Muscle layer of colon (tissue), 2 donors: ENCODE results near the gene SLC6A8.
A peak's percentile ranks its signal among the peaks of the same experiment; 100 is the strongest.
"Not testable (repeated sequence)": the region's sequence is repeated elsewhere in the genome, so short reads cannot be mapped to it uniquely, and the experiment has no call there.

Experiments used
- H3K27ac ChIP-seq: one replicate; pipeline ENCODE4 v1.7.0; 2013; ENCODE audit warnings: low read depth, mild to moderate bottlenecking, low read length, moderate library complexity
- H3K27me3 ChIP-seq, 2 donors: one replicate each; pipeline ENCODE4 v1.7.0; 2013; ENCODE audit warnings: low read length in 2 of 2, mild to moderate bottlenecking in 2 of 2; ENCODE audit not compliant: insufficient read depth in 2 of 2, control insufficient read depth in 1 of 2
- H3K36me3 ChIP-seq: one replicate; pipeline ENCODE4 v1.7.0; 2013; ENCODE audit warnings: mild to moderate bottlenecking, low read length; ENCODE audit not compliant: insufficient read depth
- H3K4me1 ChIP-seq: one replicate; pipeline ENCODE4 v1.7.0; 2013; ENCODE audit warnings: mild to moderate bottlenecking, low read length; ENCODE audit not compliant: insufficient read depth
- H3K4me3 ChIP-seq, 2 donors: one replicate each; pipeline ENCODE4 v1.7.0; 2013; ENCODE audit warnings: low read length in 2 of 2, low read depth in 1 of 2, mild to moderate bottlenecking in 1 of 2, moderate library complexity in 1 of 2
- H3K9ac ChIP-seq: one replicate; pipeline ENCODE4 v1.7.0; 2013; ENCODE audit warnings: low read length
- H3K9me3 ChIP-seq: one replicate; pipeline ENCODE4 v1.7.0; 2013; ENCODE audit warnings: mild to moderate bottlenecking, low read length
- donor health status: abdominal sarcoma.
- donor health status: Adenocarcinoma of cecum.

Gene SLC6A8

DNA sequence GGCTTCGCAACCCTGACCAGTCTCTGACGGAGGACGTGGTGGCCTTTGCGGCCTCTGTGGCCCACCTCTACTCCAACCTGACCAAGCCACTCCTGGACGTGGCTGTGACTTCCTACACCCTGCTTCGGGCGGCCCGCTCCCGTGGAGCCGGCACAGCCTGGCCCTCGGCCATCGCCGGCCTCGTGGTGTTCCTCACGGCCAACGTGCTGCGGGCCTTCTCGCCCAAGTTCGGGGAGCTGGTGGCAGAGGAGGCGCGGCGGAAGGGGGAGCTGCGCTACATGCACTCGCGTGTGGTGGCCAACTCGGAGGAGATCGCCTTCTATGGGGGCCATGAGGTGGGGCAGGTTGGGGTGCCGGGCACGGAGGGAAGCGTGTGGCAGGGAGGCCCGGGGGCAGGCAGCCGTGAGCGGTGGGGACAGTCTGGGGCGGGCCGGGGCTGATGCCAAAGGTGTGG lies 38.1 kb downstream of the SLC6A8 start:
- Histone ChIP-seq H3K27me3 (no peaks in the 10 kb centered on the region), H3K36me3 (peaks cover 17% of the 10 kb centered on the region), H3K4me1 (peaks cover 33% of the 10 kb centered on the region), H3K9me3 (no peaks in the 10 kb centered on the region), H3K27ac (peak overlapping the region; percentile 82), H3K9ac (no peak overlapping the region), H3K4me3 (peak overlapping the region in 1 of 2 donors; percentile 43)

DNA sequence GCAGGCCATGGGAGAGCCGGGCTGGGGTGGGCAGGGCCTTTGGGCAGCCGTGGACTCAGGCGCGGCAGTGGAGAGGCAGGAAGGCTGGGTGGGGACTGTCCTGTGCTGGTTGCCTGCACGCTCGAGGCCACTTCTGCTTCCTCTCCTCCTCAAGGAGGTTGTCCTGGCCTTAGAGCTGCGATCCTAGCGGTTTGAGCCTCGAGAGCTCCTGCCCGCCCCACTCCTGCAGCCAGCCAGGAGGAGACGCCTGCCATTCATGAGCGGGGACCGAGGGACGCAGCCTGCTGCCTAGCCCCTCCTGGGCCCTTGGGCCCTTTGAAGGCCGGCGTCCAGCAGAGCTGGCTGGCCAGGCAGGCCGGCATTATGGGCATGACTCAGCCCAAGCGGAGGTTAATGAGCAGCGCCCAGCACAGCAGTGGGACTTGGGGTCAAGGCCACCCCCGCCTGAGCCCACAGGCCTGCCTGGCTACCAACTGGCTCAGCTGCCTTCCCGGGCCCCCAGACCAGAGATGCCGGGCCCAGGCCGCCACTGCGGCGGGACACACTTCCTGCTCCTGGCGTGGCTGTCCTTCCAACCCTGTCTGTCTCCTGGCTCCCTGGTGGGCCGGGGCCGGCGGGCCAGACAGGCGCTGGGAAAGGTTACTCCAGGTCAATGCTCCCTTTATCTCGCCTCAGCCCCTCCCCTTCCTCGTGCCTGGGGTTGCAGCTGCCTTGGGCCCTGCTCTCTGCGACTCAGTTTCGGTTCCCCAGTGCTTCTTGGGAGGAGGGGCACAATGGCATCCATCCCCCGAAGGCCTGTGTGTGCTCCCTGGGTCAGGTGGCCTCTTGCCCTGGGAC lies 38.8 kb downstream of the SLC6A8 start:
- H3K36me3 ChIP-seq: peaks cover 13% of the 10 kb centered on the region
- H3K27ac ChIP-seq: peak overlapping the region; percentile 72
- no peak overlapping the region for H3K9ac ChIP-seq
- H3K9me3 ChIP-seq: no peaks in the 10 kb centered on the region
- H3K27me3 ChIP-seq: no peaks in the 10 kb centered on the region
- peaks cover 33% of the 10 kb centered on the region for H3K4me1 ChIP-seq
- peak overlapping the region in 1 of 2 donors; percentile 43 for H3K4me3 ChIP-seq

DNA sequence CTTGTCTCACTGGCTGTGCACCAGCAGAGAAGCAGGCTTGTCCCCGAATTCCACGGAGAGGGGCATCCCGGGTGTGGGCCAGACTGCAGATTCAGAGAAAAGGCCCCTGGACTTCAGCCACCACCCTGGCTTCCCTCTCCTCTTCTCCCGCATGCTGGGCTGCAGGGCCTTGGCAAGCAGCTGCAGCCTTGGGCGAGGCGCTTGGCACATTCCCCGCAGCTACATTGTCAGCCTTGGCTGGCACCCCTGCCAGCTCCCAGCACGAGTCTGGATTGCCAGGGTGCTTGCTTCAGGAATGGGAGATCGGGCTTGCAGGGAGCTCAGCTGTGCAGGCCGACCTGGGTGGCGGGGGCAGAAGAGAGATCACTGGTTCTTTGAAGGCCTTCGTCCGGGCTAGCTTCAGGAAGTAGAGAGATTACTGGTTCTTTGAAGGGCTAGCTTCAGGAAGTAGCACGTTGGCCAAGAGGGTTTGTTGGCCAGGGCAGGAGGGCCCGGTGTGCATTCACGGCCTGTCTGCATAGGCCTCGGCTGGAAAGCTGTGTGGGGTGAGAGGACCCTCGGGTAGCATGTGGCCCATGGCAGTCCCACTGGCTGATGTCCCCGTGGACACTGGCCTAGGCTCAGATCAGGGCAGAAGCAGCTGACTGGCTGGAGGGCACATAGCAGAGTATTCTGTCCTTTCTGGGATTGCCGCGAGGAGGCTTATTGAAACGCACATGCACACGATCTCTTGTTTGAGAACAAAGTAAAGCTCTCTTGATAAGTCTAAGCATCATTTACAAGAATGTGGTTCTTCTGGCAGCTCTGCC lies 39.6 kb downstream of the SLC6A8 start:
- Histone ChIP-seq H3K9me3 (no peaks in the 10 kb centered on the region), H3K27me3 (no peaks in the 10 kb centered on the region), H3K27ac (peak overlapping the region; percentile 72), H3K36me3 (peaks cover 9% of the 10 kb centered on the region), H3K4me1 (peaks cover 31% of the 10 kb centered on the region), H3K9ac (no peak overlapping the region), H3K4me3 (peak overlapping the region in 1 of 2 donors; percentile 43)

DNA sequence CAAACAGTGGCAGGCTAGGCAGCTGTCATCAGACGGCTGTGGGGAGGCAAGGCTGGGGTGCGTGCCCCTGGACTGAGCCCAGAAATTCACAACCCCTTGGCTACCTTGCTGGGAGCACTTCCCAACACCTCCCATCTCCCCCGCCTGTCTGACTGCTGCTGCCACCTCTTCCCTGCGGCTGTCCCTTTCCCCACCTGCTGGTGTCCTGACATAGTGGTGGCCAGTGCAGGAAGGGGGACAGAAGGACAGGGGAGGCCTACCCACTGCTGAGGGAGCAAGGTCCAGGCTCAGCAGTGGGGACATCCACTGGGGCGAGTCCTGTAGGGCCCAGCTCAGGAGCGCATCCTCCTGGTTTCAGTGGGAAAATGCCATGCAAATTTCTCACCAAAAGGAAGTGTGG lies 40.4 kb downstream of the SLC6A8 start:
- Histone ChIP-seq H3K4me3 (no peak overlapping the region), H3K4me1 (peaks cover 24% of the 10 kb centered on the region), H3K9me3 (no peaks in the 10 kb centered on the region), H3K27ac (peak overlapping the region; percentile 72), H3K36me3 (peaks cover 9% of the 10 kb centered on the region), H3K9ac (no peak overlapping the region), H3K27me3 (no peaks in the 10 kb centered on the region)

DNA sequence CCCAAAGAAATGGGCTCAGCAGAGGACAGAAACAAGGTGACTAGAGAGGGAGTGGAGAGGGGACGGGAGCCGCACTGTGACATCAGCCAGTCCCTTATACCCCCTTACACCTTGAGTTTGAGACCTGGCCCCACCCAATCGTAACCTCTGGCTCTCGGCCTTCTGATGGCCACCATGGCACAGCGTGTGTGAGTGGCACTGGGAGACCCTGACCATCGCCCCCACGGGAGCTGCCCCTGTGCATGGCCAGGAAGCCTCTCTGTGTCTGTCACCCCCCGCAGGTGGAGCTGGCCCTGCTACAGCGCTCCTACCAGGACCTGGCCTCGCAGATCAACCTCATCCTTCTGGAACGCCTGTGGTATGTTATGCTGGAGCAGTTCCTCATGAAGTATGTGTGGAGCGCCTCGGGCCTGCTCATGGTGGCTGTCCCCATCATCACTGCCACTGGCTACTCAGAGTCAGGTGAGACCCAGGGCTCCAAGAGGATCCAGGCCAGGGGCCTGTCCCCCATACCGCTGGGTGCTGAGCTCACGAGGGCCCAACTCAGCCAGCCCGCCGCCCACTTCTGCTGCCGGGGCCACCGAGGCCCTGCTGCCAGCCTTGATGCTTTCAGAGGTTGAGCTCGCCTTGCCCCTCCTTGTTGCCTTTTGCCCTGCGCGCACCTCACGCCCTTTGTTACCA lies 41.4 kb downstream of the SLC6A8 start:
- Histone ChIP-seq H3K4me1 (peaks cover 24% of the 10 kb centered on the region), H3K9me3 (no peaks in the 10 kb centered on the region), H3K27me3 (no peaks in the 10 kb centered on the region), H3K4me3 (no peak overlapping the region), H3K27ac (no peak overlapping the region), H3K9ac (no peak overlapping the region), H3K36me3 (peaks cover 9% of the 10 kb centered on the region)

DNA sequence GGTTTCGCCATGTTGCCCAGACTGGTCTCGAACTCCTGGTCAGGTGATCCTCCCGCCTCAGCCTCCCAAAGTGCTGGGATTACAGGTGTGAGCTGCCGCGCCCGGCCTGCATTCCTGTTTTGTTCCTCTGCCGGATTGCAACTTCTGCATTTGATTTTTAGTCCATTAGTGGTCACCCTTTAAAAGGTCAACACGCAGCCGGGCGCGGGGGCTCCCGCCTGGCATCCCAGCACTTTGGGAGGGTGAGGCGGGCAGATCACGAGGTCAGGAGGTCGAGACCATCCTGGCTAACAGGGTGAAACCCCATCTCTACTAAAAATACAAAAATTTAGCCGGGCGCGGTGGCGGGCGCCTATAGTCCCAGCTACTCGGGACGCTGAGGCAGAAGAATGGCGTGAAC lies 42.4 kb downstream of the SLC6A8 start:
- not testable (repeated sequence) for H3K9me3 ChIP-seq, H3K9ac ChIP-seq, H3K36me3 ChIP-seq, H3K27me3 ChIP-seq, H3K27ac ChIP-seq, H3K4me3 ChIP-seq
- peaks cover 24% of the 10 kb centered on the region for H3K4me1 ChIP-seq

DNA sequence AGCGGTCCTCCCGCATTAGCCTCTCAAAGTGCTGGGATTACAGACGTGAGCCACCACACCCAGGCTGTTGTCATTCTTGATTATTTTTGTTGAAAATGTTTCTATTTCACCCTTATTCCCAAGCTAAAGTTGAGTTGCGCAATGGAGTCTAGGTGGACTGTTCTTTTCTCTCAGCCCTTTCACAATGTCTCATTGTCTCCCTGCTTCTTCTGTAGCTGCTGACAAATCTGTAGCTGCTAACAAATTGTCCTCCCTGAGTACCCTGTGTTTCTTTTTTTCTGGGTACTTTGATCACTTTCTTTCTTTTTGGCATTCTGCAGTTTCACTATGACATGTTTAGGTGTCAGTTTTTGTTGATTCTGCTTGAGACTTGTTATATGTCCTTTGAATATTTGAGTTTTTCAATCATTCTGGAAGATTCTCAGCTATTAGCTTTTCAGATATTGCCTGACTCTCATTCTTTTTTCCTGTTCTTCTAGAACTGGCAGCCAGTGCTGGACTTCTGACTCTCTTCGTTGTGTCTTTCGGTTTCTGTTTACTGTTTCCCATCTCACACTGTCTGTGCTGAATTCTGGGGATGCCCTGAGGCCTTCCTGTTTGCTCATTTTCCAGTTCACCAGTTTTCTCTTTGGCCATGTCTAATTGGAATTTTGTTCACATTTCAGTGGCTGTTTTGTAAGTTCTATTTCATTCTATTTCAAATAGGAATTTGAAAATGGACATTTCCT lies 43.6 kb downstream of the SLC6A8 start:
- H3K9ac ChIP-seq: no peak overlapping the region
- peaks cover 11% of the 10 kb centered on the region for H3K36me3 ChIP-seq
- H3K4me3 ChIP-seq: no peak overlapping the region
- no peaks in the 10 kb centered on the region for H3K27me3 ChIP-seq
- H3K27ac ChIP-seq: no peak overlapping the region
- H3K4me1 ChIP-seq: peaks cover 24% of the 10 kb centered on the region
- no peaks in the 10 kb centered on the region for H3K9me3 ChIP-seq

DNA sequence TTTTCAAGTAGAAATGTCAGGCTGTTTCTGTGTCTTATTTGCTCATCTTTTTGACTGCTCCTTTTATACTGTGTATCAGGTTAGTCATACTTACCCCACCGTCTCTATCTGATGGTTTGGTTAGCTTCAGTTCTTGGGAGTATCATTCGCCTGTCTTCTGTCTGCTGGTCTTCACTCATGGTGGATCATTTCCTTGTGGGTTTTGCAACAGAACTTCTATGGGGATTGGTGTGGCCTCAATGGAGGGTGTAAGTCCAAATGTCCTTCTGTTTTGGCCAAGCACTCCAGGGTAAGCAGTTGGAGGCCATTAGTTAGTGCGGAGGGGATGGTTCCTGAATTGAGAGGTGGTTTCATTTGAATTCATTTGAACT lies 44.1 kb downstream of the SLC6A8 start:
- H3K4me1 ChIP-seq: peaks cover 23% of the 10 kb centered on the region
- H3K4me3 ChIP-seq: no peak overlapping the region
- H3K9ac ChIP-seq: no peak overlapping the region
- H3K27ac ChIP-seq: no peak overlapping the region
- H3K36me3 ChIP-seq: peaks cover 16% of the 10 kb centered on the region
- H3K27me3 ChIP-seq: no peaks in the 10 kb centered on the region
- no peaks in the 10 kb centered on the region for H3K9me3 ChIP-seq

DNA sequence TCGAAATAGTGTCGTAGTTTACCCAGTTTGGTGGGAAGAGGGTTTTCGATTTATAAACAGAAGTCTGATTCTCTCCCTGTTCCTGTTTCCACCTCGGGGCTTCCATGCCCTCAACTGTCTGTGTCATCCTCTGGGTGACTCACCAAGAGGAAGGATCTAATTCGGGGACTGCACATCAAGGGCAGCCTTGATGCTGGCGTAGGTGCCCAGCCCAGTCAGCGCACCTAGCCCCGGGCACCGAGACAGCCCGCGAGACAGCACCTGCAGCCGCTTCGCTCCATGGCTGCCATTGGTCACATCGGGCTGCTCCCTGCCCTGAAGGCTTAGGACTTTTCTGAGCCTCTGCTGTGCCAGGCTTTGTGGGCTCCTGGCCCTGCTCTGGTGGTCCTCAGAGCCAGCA lies 44.7 kb downstream of the SLC6A8 start:
- peaks cover 18% of the 10 kb centered on the region for H3K4me1 ChIP-seq
- H3K27me3 ChIP-seq: no peaks in the 10 kb centered on the region
- no peak overlapping the region for H3K9ac ChIP-seq
- no peak overlapping the region for H3K4me3 ChIP-seq
- H3K27ac ChIP-seq: no peak overlapping the region
- H3K9me3 ChIP-seq: no peaks in the 10 kb centered on the region
- H3K36me3 ChIP-seq: peaks cover 22% of the 10 kb centered on the region

DNA sequence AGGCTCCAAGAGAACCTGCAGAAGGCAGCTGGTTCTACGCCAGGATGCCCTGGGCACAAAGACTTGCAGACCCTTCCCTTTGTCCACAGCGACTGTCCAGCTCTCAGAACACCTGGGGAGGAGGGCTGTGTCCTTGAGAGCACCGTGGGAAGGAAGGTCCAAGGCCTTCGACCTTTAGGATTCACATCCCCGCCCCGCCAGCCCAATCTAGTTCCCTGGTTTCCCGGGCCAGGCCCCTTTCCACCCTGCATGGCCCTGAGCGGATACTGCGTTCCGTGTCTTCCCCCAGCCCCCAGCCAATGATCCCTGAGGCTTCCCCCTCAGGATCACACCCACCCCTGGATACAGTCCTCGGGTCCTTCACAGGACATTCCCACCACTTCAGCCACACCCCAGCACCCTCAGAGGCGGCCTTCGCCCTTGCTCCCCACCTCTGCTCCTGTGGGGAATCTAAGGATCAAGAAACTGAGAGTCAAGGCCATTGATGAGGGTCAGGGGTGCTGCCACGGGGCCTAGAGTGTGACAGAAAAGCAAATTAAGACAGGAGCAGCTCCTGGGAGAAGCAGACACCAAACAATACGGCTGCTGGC lies 46.0 kb downstream of the SLC6A8 start:
- Histone ChIP-seq H3K27ac (no peak overlapping the region), H3K36me3 (peaks cover 22% of the 10 kb centered on the region), H3K4me1 (peaks cover 4% of the 10 kb centered on the region), H3K4me3 (no peak overlapping the region), H3K27me3 (no peaks in the 10 kb centered on the region), H3K9ac (no peak overlapping the region), H3K9me3 (no peaks in the 10 kb centered on the region)
